Pancreas (tissue), 10 donors: ENCODE measurements around the gene CBFA2T2. TPM values are rescaled to one million over a fixed set of nuclear protein-coding genes. Genes with fewer than 3 reads are reported as not detected.
A peak's percentile ranks its signal among the peaks of the same experiment; 100 is the strongest.

Experiments
- ATAC-seq, 4 donors: fragments of 200-7000 bp; cut with Tn5 transposase; one replicate each; pipeline versions ENCODE4 v1.8.0 to v1.9.1; 2020; ENCODE audit warnings: mild to moderate bottlenecking in 4 of 4, moderate library complexity in 4 of 4
- DNase-seq, 6 donors: peaks; one replicate each; pipeline ENCODE4 v3.0.0-alpha.2; 2020
- FAIRE-seq: peaks from 2 replicates; lab custom pipeline; 2012; peaks lifted over from hg19 to GRCh38; lab: Jason Lieb, UNC
- H3K27ac ChIP-seq, 4 donors: fragments of 200-600 bp; sonication (generic); 1 replicate in 3 of 4; 2 replicates in 1 of 4; pipeline versions ENCODE4 v1.5.0 to v1.8.0; 2020
- H3K27me3 ChIP-seq, 4 donors: fragments of 200-600 bp; one replicate each; pipeline ENCODE4 v1.8.0; 2021
- H3K36me3 ChIP-seq, 3 donors: fragments of 200-600 bp; sonication (generic) in 1 of 3; one replicate each; pipeline versions ENCODE4 v1.5.0 to v1.8.0; 2020 to 2021
- H3K4me1 ChIP-seq, 3 donors: fragments of 200-600 bp; one replicate each; pipeline ENCODE4 v1.8.0; 2021
- H3K4me3 ChIP-seq, 4 donors: fragments of 200-600 bp; sonication (generic) in 2 of 4; one replicate each; pipeline versions ENCODE4 v1.5.0 to v1.8.0; 2020 to 2021
- H3K9me3 ChIP-seq, 4 donors: fragments of 200-600 bp; one replicate each; pipeline ENCODE4 v1.8.0; 2021
- CTCF ChIP-seq, 4 donors: fragments of 200-600 bp; sonication (generic) in 3 of 4; IDR thresholded peaks; one replicate each; pipeline versions ENCODE4 v1.5.0 to v1.8.0; 2021; ENCODE audit warnings: antibody characterized with exemption in 4 of 4
- WGBS, 2 donors: extraction: QIAGEN DNeasy Blood & Tissue Kit; methylation state at CpG; one replicate each; pipeline ENCODE4 v1.1.7; 2013; 5-methylcytosine and 5-hydroxymethylcytosine counted together
- intact Hi-C, 3 donors: fragments of 100-400 bp; cut with DNase I; formaldehyde crosslinking; loops; one replicate each; pipeline versions ENCODE4 v1.11.1 to v1.14.2; 2022
- polyA plus RNA-seq, 2 donors: library from polyadenylated mRNA; stranded (reverse); fragments of 200-250 nt; gene quantifications; one replicate each; pipeline ENCODE4 v1.2.3, GENCODE V29; 2013
- total RNA-seq, 6 donors: library from RNA; stranded (reverse); fragmentation: NEBNext Ultra II Directional in 4 of 6; extraction: Animal tissue kit (Norgen Biotek cat#: 25700) in 4 of 6; gene quantifications; one replicate each; pipeline versions ENCODE4 v1.2.1 to v1.2.4, GENCODE V29; 2021 to 2023
- donor health status: healthy with polysubstance abuse.
- donor health status: DM: no; HTN: no; CAD: no; lungs with moderate emphysema.
- donor health status: DM: no; HTN: no; CAD: no.
- donor health status: control.
- donor health status: control.
- donor health status: Bipolar disorder and iron deficiency.
- donor health status: DM: yes; HTN: yes; CAD: no.
- donor health status: DM: no; HTN: no; CAD: no.
- donor health status: DM: no; HTN: no; CAD: no.
- donor health status: DM: yes; HTN: yes; CAD: no.

The CBFA2T2 gene
- total and polyA plus RNA-seq, 8 donors = 4.7 to 11.6 (median 7.5) TPM

GRCh38 chr20:33541074-33541473 lies 51.2 kb downstream of the CBFA2T2 start:
- intact Hi-C loops = no loop called here
- no peaks in the 10 kb centered on the region for H3K36me3 ChIP-seq
- TF ChIP-seq CTCF (IDR thresholded peaks at IDR 0.05) = no peak
- no peak overlapping the region for H3K4me3 ChIP-seq
- no peaks in the 10 kb centered on the region for H3K27me3 ChIP-seq
- 93 to 96% methylated on average over 4 of the region's 4 CpGs for WGBS, 2 donors
- H3K9me3 ChIP-seq = no peaks in the 10 kb centered on the region
- no peak for FAIRE-seq
- DNase-seq = no peak
- H3K27ac ChIP-seq = no peak overlapping the region
- H3K4me1 ChIP-seq = peaks cover 5 to 23% (median 11%) of the 10 kb centered on the region in 3 donors
- no peak for ATAC-seq

DNA sequence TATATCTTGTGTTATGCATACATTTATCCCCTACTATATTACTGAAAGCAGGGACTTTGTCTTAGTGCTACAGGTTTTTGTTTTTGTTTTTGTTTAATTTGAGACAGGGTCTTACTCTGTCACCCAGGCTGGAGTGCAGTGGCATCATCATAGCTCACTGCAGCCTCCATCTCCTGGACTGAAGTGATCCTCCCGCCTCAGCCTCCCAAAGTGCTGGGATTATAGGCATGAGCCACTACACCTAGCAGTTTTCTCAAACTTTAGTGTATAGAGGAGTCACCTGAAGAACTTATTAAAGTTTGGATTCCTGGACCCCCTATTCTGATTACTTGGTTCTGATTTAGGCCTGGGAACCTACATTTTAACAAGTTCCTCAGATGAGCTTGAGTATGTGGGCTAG lies 51.9 kb downstream of the CBFA2T2 start:
- TF ChIP-seq CTCF (IDR thresholded peaks at IDR 0.05) = no peak
- Histone ChIP-seq H3K4me3 (no peak overlapping the region), H3K9me3 (no peaks in the 10 kb centered on the region), H3K4me1 (peaks cover 5 to 24% (median 11%) of the 10 kb centered on the region in 3 donors), H3K27me3 (no peaks in the 10 kb centered on the region), H3K27ac (no peak overlapping the region), H3K36me3 (no peaks in the 10 kb centered on the region)
- FAIRE-seq (no peak), ATAC-seq (no peak), DNase-seq (no peak)
- WGBS, 2 donors = 92 to 100% methylated on average over 1 of the region's 1 CpG
- intact Hi-C loops = no loop called here

GRCh38 chr20:33545763-33546162 lies 55.9 kb downstream of the CBFA2T2 start:
- intact Hi-C loops = no loop called here
- no peak for FAIRE-seq
- DNase-seq = no peak
- no peaks in the 10 kb centered on the region for H3K27me3 ChIP-seq
- no peak for TF ChIP-seq CTCF (IDR thresholded peaks at IDR 0.05)
- H3K9me3 ChIP-seq = no peaks in the 10 kb centered on the region
- no peaks in the 10 kb centered on the region for H3K36me3 ChIP-seq
- peaks cover 0 to 7% (median 3%) of the 10 kb centered on the region in 3 donors for H3K4me1 ChIP-seq
- peak in 2 of 4 donors; percentile 49 to 65 for ATAC-seq
- H3K4me3 ChIP-seq = no peak overlapping the region
- H3K27ac ChIP-seq = no peak overlapping the region

GRCh38 chr20:33549229-33549999 lies 59.5 kb downstream of the CBFA2T2 start:
- ATAC-seq (no peak), DNase-seq (no peak), FAIRE-seq (no peak)
- Histone ChIP-seq H3K4me3 (no peak overlapping the region), H3K36me3 (peaks cover 0 to 7% (median 0%) of the 10 kb centered on the region in 3 donors), H3K27me3 (no peaks in the 10 kb centered on the region), H3K27ac (no peak overlapping the region), H3K9me3 (no peaks in the 10 kb centered on the region), H3K4me1 (peaks cover 4 to 13% (median 9%) of the 10 kb centered on the region in 3 donors)
- WGBS, 2 donors = 98 to 99% methylated on average over 2 of the region's 2 CpGs
- intact Hi-C loops = no loop called here
- TF ChIP-seq CTCF (IDR thresholded peaks at IDR 0.05) = no peak

- H3K36me3 ChIP-seq = peaks cover 0 to 7% (median 0%) of the 10 kb centered on the region in 3 donors
- ATAC-seq = no peak
- no peak overlapping the region for H3K27ac ChIP-seq
- FAIRE-seq = no peak
- no peak for TF ChIP-seq CTCF (IDR thresholded peaks at IDR 0.05)
- no peaks in the 10 kb centered on the region for H3K9me3 ChIP-seq
- H3K4me1 ChIP-seq = peaks cover 12 to 27% (median 26%) of the 10 kb centered on the region in 3 donors
- intact Hi-C loops = no loop called here
- no peak for DNase-seq
- H3K27me3 ChIP-seq = no peaks in the 10 kb centered on the region
- H3K4me3 ChIP-seq = no peak overlapping the region
- 94 to 97% methylated on average over 1 of the region's 1 CpG for WGBS, 2 donors
These were observed 61.9 kb downstream of the CBFA2T2 start for GRCh38 chr20:33551778-33552177.
